ENCODE results near the gene CD3E. TPM values are rescaled to one million over a fixed set of nuclear protein-coding genes. Genes with fewer than 3 reads are reported as not detected.

The CD3E gene
- total and polyA plus RNA-seq, 9 of the 15 experiments (the other 6 are each of a cell fraction or from before 2014, with no cell fraction given): 0.07 to 0.62 (median 0.19) TPM; not detected in 5

GRCh38 chr11:118314988-118315411 lies 10.5 kb downstream of the CD3E start (continued):
- TF ChIP-seq BCLAF1 (IDR thresholded peaks at IDR 0.05; ENCODE audit: borderline replicate concordance in 1 of 2, control insufficient read depth in 1 of 2, low read depth in 2 of 2, low read length in 1 of 2) (no peak), CCNT2 (IDR thresholded peaks at IDR 0.05; ENCODE audit: borderline replicate concordance, extremely low read depth, insufficient read length, low read depth, low read length) (no peak)

- no peak for ATAC-seq
- Histone ChIP-seq H3K9me1 (ENCODE audit: control insufficient read depth, insufficient read depth, low read length) (peaks cover 3% of the 10 kb centered on the region), H4K20me1 (replicated peaks; ENCODE audit: control insufficient read depth, insufficient read depth, low read length) (no peaks in the 10 kb centered on the region), H3K9ac (ENCODE audit: insufficient read depth in 1 of 2, low read depth in 2 of 2, low read length in 2 of 2) (no peak overlapping the region), H3K4me2 (ENCODE audit: insufficient read depth, low read length) (no peak overlapping the region), H2AFZ (ENCODE audit: low read depth, low read length) (no peak overlapping the region), H3K27ac (ENCODE audit: extremely low read depth, low read depth, low read length) (no peak overlapping the region), H3K9me3 (replicated peaks; ENCODE audit: control insufficient read depth, insufficient read depth, low read depth, low read length) (no peaks in the 10 kb centered on the region), H3K79me2 (ENCODE audit: control insufficient read depth, insufficient read depth, low read length) (no peaks in the 10 kb centered on the region), H3K4me1 (replicated peaks in 1 of 2; ENCODE audit: control insufficient read depth in 2 of 2, insufficient read depth in 2 of 2, low read length in 2 of 2) (peaks cover 29 to 42% of the 10 kb centered on the region in 2 experiments), H3K36me3 (ENCODE audit: control insufficient read depth, insufficient read depth, low read length) (no peaks in the 10 kb centered on the region), H3K27me3 (ENCODE audit: control insufficient read depth in 2 of 2, insufficient read depth in 2 of 2, low read length in 2 of 2) (peaks cover 0 to 7% of the 10 kb centered on the region in 2 experiments; a peak in 1 of 5 replicates), H3K4me3 (no peak overlapping the region)
- no TSS peak for BruUV-seq (replicated peaks)
- ChIA-PET POLR2A (no interaction called here), CTCF (ENCODE audit: low intra/inter-chr PET ratio) (no interaction called here)
- no peak for DNase-seq (ENCODE audit: extremely low read depth in 1 of 4, low spot score in 3 of 4)
- intact Hi-C loops (cut with micrococcal nuclease) (no loop called here), in situ Hi-C loops (cut with MboI) (no loop called here)
- 51% methylated on average over 4 of the region's 4 CpGs for WGBS (ENCODE audit: insufficient coverage, low coverage, missing lambda C conversion rate)
- no peak for FAIRE-seq
- TF ChIP-seq PPARD (CRISPR knock-in tag; IDR thresholded peaks at IDR 0.05) (no peak), NCOA6 (IDR thresholded peaks at IDR 0.05) (no peak), KAT8 (IDR thresholded peaks at IDR 0.05; ENCODE audit: low read depth) (no peak), E2F1 (CRISPR knock-in tag; IDR thresholded peaks at IDR 0.05) (no peak), CREBBP (IDR thresholded peaks at IDR 0.05; ENCODE audit: low read depth, low read length) (no peak), C11orf30 (IDR thresholded peaks at IDR 0.05; ENCODE audit: low read depth) (no peak), EP300 (IDR thresholded peaks at IDR 0.05; ENCODE audit: low read length) (no peak), ZNF282 (CRISPR knock-in tag; IDR thresholded peaks at IDR 0.05) (no peak), ELK1 (CRISPR knock-in tag; IDR thresholded peaks at IDR 0.05) (no peak), COPS2 (conservative IDR thresholded peaks at IDR 0.05) (no peak), NR1H2 (CRISPR knock-in tag; IDR thresholded peaks at IDR 0.05) (no peak), PTTG1 (tag; IDR thresholded peaks at IDR 0.05; ENCODE audit: low read depth) (no peak)
Observed at GRCh38 chr11:118318124-118318523, 13.6 kb downstream of the CD3E start.

All from K562 (cell line).